Adipocyte (in vitro differentiated cells): ENCODE data around the gene NSF.
"Not testable (repeated sequence)": the region's sequence is repeated elsewhere in the genome, so short reads cannot be mapped to it uniquely, and the experiment has no call there.

Source experiments
- DNase-seq: peaks from one replicate; pipeline ENCODE4 v3.0.0-alpha.2; 2015; ENCODE audit warnings: low read depth
- H3K27me3 ChIP-seq: replicated peaks from 2 replicates; pipeline ENCODE4 v1.7.0; 2013; ENCODE audit warnings: mild to moderate bottlenecking, low read length, moderate library complexity; ENCODE audit not compliant: control insufficient read depth, insufficient read depth
- H3K36me3 ChIP-seq: 2 replicates; pipeline ENCODE4 v1.7.0; 2013; ENCODE audit warnings: low read length, mild to moderate bottlenecking, moderate library complexity; ENCODE audit not compliant: control insufficient read depth, insufficient read depth, severe bottlenecking
- H3K4me1 ChIP-seq: 2 replicates; pipeline ENCODE4 v1.7.0; 2013; ENCODE audit warnings: mild to moderate bottlenecking, low read length, moderate library complexity; ENCODE audit not compliant: control insufficient read depth, insufficient read depth
- H3K4me3 ChIP-seq: 2 replicates; pipeline ENCODE4 v1.7.0; 2013; ENCODE audit warnings: mild to moderate bottlenecking, low read length, moderate library complexity
- H3K9ac ChIP-seq: 2 replicates; pipeline ENCODE4 v1.7.0; 2013; ENCODE audit warnings: mild to moderate bottlenecking, low read length, moderate library complexity
- H3K9me3 ChIP-seq: 2 replicates; pipeline ENCODE4 v1.7.0; 2013; ENCODE audit warnings: mild to moderate bottlenecking, low read length, moderate library complexity; ENCODE audit not compliant: control insufficient read depth

The NSF gene

DNA sequence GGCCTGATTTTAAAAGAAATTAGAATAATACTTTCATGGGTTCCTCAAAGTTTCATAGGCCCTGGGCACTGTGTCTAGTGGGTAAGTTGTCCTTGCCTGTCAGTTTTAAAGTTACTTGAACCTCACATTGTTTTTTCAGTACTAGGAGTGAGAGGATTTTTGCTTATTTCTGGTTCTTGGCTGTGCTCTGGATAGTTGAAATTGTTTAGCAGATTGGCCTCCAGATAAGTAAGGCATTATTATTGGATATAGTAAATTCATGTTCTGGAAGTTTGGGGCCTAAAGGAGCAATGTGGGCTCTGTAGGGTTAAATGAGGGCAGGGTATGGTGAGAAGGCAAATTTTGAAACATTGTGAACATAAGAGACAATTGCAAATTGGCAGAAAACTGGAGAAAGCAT is 149.5 kb downstream of the NSF start:
- no peaks in the 10 kb centered on the region for H3K9me3 ChIP-seq
- H3K9ac ChIP-seq: no peak overlapping the region
- H3K27me3 ChIP-seq: no peaks in the 10 kb centered on the region
- peaks cover 17% of the 10 kb centered on the region for H3K4me1 ChIP-seq
- DNase-seq: peak; percentile 55
- no peak overlapping the region for H3K4me3 ChIP-seq
- H3K36me3 ChIP-seq: peaks cover 12% of the 10 kb centered on the region

DNA sequence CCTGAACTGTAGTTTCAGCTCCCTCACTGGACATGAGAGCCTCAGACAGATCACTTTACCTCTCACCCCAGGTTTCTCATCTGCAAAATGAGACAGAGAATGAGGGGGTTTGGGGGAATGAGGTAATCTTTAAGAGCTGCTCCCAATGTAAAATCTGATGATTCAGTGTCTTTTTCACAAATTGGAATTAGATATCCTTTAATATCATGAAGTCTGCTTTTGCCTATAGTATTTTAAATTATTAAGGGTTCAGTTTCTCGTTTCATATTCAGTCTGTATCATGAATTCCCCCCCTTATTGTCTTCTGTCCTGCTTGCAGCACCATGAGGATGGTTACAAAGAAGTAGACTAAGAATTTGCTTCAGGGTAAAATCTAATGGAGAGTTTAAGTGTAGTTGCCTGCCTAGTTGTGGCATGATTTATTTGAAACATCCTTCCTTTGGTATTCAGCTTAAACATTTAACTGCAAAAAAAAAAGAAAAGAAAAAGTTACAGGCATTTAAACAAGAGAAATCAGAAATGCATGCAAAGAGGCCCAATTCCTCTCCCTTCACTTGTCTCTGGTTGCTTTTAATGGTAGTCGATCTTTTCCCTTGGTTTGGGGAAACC is 150.8 kb downstream of the NSF start:
- Histone ChIP-seq H3K4me1 (peaks cover 17% of the 10 kb centered on the region), H3K4me3 (no peak overlapping the region), H3K9me3 (no peaks in the 10 kb centered on the region), H3K27me3 (no peaks in the 10 kb centered on the region), H3K9ac (no peak overlapping the region), H3K36me3 (peaks cover 12% of the 10 kb centered on the region)
- peak; percentile 41 for DNase-seq

DNA sequence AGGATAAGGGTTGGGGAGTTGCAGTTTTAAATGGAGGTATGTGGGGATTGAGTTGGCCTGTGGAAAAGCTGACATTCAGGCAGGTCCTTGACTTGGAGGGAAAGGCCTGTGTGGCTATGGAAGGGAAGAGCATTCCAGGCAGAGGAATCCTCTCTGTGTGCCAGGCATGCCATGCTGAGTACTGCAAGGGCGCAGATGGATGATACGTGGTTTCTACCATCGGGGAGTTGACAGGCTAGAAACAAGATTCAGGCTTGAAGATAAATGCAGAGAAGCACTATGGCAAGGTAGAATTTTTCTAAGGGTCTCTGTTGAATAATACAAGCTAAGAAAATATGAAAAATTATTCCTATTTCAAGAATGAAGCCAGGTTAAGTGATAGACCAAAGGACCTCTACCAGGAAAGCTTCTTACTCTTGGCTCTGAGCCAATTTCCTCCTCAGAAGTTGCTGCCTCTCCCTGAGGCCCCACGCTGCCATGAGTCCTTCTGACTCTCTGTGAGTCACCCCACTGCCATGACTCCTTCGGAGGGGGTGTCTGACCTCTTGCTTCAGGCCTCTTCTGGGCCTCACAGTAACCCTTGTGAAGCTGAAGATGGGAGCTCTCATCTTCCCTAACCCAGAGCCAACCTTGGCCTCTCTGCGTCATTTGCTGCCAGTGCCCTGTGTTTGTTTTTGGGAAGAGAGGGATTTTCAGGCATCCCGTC is 152.2 kb downstream of the NSF start:
- peak; percentile 84 for DNase-seq

DNA sequence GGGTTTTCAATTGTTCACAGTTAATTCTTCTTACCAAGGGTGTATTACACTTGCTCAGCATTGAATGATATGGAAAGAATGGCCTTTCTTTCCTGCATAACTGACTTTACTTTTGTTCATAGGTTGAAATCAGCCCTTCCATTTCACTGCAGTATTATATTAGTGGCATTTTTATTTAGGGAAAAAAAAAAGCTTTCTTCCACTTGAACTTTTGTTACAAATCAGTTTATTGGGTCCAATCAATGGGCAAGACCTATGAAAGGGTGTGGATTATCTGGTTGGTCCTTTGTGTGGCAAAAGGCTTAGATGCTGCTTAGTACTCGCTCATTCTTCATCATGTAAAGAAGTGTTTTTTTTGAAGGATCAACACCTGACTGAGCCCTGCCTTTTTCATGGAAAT is 154.0 kb downstream of the NSF start:
- Histone ChIP-seq H3K4me3 (no peak overlapping the region), H3K27me3 (no peaks in the 10 kb centered on the region), H3K9me3 (no peaks in the 10 kb centered on the region), H3K9ac (no peak overlapping the region), H3K36me3 (peaks cover 15% of the 10 kb centered on the region), H3K4me1 (peaks cover 17% of the 10 kb centered on the region)
- DNase-seq: no peak

More for the DNA sequence above, 152.2 kb downstream of the NSF start:
- peak overlapping the region; percentile 15 for H3K4me3 ChIP-seq
- peaks cover 17% of the 10 kb centered on the region for H3K36me3 ChIP-seq
- H3K9me3 ChIP-seq: no peaks in the 10 kb centered on the region
- peaks cover 17% of the 10 kb centered on the region for H3K4me1 ChIP-seq
- no peaks in the 10 kb centered on the region for H3K27me3 ChIP-seq
- H3K9ac ChIP-seq: no peak overlapping the region

DNA sequence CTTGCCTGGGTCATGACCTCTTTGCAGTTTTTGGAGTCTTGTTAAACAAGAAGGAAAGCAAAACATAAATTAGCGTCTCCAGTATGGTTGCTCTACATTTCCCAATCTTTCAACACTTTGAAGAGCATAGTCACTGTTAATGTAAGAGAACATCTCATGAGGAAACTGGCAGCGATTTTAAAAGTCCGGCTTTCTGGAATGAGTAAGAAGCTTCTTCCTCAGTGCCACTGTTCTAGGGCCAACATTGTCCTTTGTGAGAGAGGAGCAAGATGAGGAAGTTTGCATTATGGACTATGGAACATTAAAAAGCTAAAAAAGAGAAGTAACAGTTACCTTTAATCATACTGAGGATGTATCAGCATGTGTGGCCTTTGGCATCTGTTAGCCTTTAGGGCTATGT is 154.9 kb downstream of the NSF start:
- no peaks in the 10 kb centered on the region for H3K27me3 ChIP-seq

DNA sequence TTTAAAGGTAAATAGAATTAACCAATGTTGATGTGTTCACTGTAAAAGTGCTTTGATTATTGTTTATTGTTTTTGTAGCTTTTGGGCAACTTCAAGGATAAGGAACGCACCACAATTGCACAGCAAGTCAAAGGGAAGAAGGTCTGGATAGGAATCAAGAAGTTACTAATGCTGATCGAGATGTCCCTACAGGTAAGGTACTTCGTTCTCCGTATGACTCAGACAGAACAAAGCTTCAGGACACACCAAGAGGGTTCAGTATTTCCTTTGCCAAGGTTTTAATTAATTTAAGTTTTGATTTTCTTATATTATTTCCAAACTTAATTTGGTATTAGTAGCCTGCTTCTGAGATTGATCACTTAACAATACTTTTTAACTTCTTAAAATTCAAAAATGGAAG is 161.0 kb downstream of the NSF start:
- Histone ChIP-seq H3K9ac (no peak overlapping the region), H3K4me1 (no peaks in the 10 kb centered on the region), H3K9me3 (no peaks in the 10 kb centered on the region), H3K4me3 (no peak overlapping the region), H3K36me3 (peaks cover 74% of the 10 kb centered on the region), H3K27me3 (no peaks in the 10 kb centered on the region)
- DNase-seq: no peak

More for the DNA sequence above, 154.9 kb downstream of the NSF start:
- DNase-seq: no peak
- H3K4me3 ChIP-seq: no peak overlapping the region
- peaks cover 22% of the 10 kb centered on the region for H3K36me3 ChIP-seq
- no peak overlapping the region for H3K9ac ChIP-seq
- H3K4me1 ChIP-seq: peaks cover 17% of the 10 kb centered on the region
- H3K9me3 ChIP-seq: no peaks in the 10 kb centered on the region

DNA sequence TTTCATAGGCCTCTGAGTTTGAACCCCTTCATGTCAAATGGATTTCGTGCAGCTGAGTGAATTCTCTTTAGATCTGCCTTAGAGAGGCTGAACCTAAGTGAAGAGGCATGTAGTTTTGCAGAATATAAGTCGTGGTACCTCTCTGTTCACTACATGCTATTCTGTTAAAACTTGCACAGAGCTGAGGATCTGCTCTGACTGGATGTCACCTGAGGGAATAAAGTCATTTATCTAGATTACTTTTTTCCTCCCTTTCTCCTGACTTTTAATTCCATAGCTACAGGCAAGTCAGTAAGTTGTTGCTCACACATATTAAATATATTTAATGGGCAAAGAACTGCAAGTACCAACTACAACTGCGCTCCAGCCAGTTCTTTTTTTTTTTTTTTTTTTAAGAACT is 163.3 kb downstream of the NSF start:
- Histone ChIP-seq H3K27me3 (no peaks in the 10 kb centered on the region), H3K4me3 (no peak overlapping the region), H3K9me3 (no peaks in the 10 kb centered on the region), H3K36me3 (peaks cover 75% of the 10 kb centered on the region), H3K4me1 (peaks cover 3% of the 10 kb centered on the region), H3K9ac (no peak overlapping the region)
- no peak for DNase-seq

DNA sequence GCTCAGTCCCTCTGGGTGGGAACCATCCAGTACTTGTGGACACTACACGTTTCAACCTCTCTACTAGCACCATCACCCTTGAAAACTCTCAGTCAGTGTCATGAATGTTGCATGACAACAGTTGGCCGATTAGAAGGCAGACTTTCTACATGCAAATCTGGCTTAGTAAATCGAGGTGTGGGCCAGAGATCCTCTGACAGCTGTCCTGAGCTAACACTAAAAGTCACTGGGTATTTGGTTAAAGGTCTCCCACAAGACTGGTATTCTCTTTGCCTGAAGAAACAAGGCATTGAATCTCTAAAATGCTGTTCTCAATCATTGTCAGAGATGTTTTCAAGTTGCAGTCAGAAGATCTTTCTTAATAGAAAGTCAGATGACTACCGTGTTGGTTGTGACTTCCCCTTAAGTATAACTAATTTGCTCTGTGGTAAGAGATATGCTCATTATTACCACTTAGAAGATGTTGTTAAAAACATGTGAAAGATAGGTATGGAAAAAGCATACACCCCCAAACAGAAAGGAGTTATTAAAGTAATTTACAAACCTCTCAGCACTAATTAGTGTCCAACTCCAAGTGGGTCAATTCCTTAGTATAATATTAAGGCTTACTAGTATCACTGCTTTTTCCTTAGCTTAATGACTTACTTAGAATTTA is 165.7 kb downstream of the NSF start:
- Histone ChIP-seq H3K36me3 (peaks cover 67% of the 10 kb centered on the region), H3K9ac (no peak overlapping the region), H3K27me3 (no peaks in the 10 kb centered on the region), H3K9me3 (no peaks in the 10 kb centered on the region), H3K4me3 (no peak overlapping the region), H3K4me1 (peaks cover 3% of the 10 kb centered on the region)
- no peak for DNase-seq

DNA sequence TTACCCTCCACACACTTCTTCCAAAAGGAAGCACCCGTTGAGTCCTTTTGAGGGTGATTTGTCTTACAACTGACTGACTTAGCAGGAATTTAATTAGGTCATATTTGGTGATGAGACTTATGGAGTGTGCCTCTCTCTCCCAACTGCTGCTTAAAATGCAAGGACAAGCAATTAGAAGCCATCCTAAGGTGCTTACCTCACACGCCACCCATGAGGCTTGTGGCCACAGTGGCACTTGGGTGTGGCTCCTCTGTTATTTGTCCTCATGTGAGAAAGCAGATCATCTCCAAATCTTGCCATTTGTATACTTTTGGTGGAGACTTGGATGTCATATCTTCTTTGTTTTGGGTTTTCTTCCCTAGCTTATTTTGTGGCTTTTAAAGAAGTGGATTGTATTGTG is 166.4 kb downstream of the NSF start:
- Histone ChIP-seq H3K36me3 (peaks cover 61% of the 10 kb centered on the region), H3K27me3 (no peaks in the 10 kb centered on the region), H3K9ac (no peak overlapping the region), H3K9me3 (no peaks in the 10 kb centered on the region), H3K4me3 (no peak overlapping the region), H3K4me1 (peaks cover 3% of the 10 kb centered on the region)
- DNase-seq: no peak

DNA sequence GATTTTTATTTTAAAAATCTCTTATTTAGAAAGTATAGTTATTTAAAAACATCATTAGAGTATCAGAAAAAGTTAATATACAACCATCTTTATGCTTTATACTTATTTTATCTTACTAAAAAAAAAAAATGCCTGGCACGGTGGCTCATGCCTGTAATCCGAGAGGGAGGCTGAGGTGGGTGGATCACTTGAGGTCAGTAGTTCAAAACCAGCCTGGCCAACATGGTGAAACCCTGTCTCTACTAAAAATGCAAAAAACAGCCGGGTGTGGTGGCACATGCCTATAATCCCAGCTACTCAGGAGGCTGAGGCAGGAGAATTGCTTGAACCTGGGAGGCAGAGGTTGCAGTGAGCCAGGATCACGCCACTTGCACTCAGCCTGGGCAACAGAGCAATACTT is 167.1 kb downstream of the NSF start:
- not testable (repeated sequence) for H3K4me3 ChIP-seq, H3K4me1 ChIP-seq, H3K9me3 ChIP-seq, DNase-seq, H3K9ac ChIP-seq, H3K27me3 ChIP-seq
- H3K36me3 ChIP-seq: peaks cover 54% of the 10 kb centered on the region

DNA sequence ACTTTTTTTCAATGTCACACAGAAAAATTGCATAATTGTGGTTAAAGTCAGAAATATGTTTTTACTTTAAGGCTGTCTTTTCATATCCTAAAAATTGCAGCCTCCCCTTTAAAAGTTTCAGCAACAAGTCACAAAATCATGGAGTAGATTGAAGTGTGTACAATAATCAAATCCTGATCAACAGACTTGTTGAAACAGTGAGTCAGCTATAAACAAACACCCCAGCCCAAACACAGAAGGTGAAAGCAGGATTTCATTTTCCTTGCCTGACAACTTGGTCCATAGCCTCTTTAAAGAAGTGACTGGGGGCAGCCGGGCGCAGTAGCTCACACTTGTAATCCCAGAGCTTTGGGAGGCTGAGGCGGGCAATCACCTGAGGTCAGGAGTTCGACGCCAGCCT is 168.1 kb downstream of the NSF start:
- DNase-seq: no peak
- Histone ChIP-seq H3K9me3 (no peaks in the 10 kb centered on the region), H3K4me1 (peaks cover 3% of the 10 kb centered on the region), H3K9ac (no peak overlapping the region), H3K4me3 (no peak overlapping the region), H3K27me3 (no peaks in the 10 kb centered on the region), H3K36me3 (peaks cover 43% of the 10 kb centered on the region)
